GM19023 (cell line): ENCODE results near the gene FIGNL1.

Experiments
- ATAC-seq: cut with Tn5 transposase; IDR thresholded peaks from one replicate; pipeline ENCODE4 v1.9.1; 2021; ENCODE audit warnings: mild to moderate bottlenecking, moderate library complexity; ENCODE audit not compliant: unreplicated experiment

Gene FIGNL1

DNA sequence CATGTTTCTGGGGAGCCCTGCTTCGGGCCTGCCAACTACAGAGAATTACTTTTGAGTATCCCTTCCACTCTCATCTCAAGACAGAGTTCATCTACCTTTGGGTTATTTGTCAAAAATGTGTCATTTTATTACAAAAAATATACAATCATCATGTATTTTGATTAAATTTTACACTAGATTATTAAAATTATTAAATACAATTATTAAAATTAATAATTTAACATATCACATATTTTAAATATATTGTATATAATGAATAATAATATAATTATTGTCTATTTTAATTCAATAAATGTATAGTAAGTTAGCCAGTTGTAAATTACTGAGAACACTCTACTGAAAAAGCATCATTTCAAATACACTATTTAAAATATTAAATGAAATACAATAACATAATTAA lies 50.9 kb downstream of the FIGNL1 start:
- ATAC-seq, result no peak

DNA sequence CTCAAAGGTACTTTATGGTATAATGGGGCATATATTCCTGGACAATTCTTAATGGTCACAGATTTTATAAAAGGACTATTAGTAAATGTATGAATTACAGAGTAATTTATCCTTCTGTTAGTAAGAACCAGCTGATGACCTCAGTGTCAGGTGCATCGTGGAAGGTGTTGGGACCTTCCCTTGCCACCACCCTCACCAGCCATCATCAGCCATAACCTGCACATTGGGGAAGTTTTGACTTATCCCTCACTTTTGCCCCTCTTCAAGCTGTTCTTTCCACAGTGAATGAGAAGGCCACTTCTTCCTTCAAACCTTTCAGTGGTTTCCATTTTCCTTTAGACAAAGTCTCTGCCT lies 52.2 kb downstream of the FIGNL1 start:
- ATAC-seq, result no peak

DNA sequence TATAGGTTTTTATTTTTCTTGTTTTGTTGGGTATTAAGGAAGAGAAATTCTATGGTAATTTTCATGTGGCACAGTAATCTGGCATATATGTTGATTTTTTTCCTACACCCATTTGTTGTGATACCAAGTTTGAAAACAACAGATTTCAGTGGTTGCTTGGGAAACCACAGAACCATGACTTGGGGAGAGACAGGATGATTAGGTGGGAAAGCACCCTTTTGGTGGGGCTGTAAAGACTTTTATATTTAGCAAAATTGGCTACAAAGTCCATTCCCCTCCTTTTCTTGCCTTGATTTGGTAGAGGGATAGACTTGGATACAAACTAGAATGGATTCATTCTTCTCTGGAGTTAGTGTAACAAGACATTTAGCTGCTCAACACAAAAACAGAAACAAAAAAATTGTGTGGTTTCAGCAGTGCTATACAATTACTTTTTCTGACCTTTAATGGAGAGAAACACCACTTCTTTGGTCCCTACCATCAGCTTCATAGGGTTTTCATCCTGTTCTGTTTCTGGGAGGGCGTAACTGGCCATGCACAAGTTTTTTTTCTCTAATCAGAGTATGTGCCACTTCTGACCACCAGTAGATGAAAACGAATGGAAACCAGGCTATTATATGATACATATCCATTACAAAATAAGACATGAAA lies 52.7 kb downstream of the FIGNL1 start:
- peak; percentile 51 for ATAC-seq

DNA sequence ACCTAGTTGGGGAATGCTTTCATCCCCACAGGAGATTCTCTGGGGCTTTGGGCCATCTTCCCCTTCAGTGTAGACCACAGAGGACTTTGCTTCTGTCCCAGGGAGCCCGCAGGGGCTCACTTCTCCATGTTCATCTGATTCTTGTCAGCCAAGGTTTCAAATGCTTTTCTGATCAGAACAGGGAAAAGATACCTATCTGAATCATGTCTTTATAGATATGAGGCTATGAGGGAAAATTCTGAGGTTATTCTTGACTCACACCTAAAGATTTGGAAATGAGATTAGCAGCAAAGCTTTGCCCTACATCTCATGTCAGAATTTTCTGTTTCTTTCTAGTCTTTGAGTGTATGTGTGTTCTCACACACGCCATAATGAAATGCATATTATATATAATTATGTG lies 53.3 kb downstream of the FIGNL1 start:
- ATAC-seq, result peak; percentile 6

DNA sequence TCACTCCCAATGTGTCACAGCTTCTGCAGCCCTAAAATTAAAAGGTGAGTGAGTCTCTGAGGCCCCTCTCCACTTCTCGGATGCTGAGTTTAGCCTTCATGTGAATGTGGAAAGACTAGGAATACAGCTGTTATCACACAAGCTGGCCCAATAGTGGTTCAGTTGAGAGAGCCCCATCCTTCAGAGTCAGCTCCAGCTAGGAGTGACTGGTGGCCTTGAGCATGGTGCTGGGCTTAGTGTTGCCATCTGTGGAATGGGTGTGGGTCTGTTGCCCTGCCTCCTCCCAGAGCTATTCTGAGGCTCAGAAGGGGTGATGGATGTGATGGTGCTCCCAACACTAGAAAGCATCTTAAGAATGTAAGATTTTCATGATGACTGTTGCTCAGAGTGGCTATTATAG lies 55.8 kb downstream of the FIGNL1 start:
- ATAC-seq, result no peak
